ENCODE results near the gene ZNF804A.

- TF ChIP-seq SUZ12 (IDR thresholded peaks at IDR 0.05) (no peak), ELF4 (IDR thresholded peaks at IDR 0.05) (no peak), FOXM1 (IDR thresholded peaks at IDR 0.05; ENCODE audit: borderline replicate concordance) (no peak), TARDBP (IDR thresholded peaks at IDR 0.05) (no peak), ARNT (IDR thresholded peaks at IDR 0.05) (no peak), SP1 (IDR thresholded peaks at IDR 0.05) (no peak), NFRKB (IDR thresholded peaks at IDR 0.05) (no peak), BHLHE40 (IDR thresholded peaks at IDR 0.05; ENCODE audit: borderline replicate concordance) (no peak), FOXA1 (IDR thresholded peaks at IDR 0.05) (no peak), LEF1 (IDR thresholded peaks at IDR 0.05; ENCODE audit: borderline replicate concordance) (no peak), ZNF384 (IDR thresholded peaks at IDR 0.05) (no peak)
Measured at GRCh38 chr2:184769023-184769422, 170.7 kb downstream of the ZNF804A start.

All from HEK293T (cell line).